K562 (cell line): ENCODE data around the gene MRPL55. TPM values are rescaled to one million over a fixed set of nuclear protein-coding genes. Genes with fewer than 3 reads are reported as not detected.

Experiments
- ATAC-seq: fragments of 200-7000 bp; cut with Tn5 transposase; 3 replicates; pipeline ENCODE4 v1.9.1; 2020; ENCODE audit warnings: moderate library complexity
- BruUV-seq: library from RNA; stranded (reverse); fragments of 400-500 nt; replicated peaks from 2 replicates; lab custom pipeline; 2021; lab: Mats Ljungman, UMichigan
- CTCF ChIA-PET: fragments of 300-600 bp; formaldehyde crosslinking; extraction: SDS; loops from one replicate; lab custom pipeline; 2021; ENCODE audit warnings: low intra/inter-chr PET ratio; lab: Yijun Ruan, JAX
- POLR2A ChIA-PET: fragments of 300-600, 350-650 bp; sonication (Branson Sonifier 250); formaldehyde crosslinking; extraction: SDS; loops from one replicate; lab custom pipeline; 2021; ENCODE audit warnings: antibody characterized with exemption, inconsistent platforms; lab: Yijun Ruan, JAX
- DNase-seq, 4 experiments: peaks; one replicate each; pipeline versions ENCODE4 v3.0.0 to v3.0.0-alpha.2; 2011 to 2018; ENCODE audit warnings: low spot score in 3 of 4, mixed read lengths in 3 of 4; ENCODE audit errors: extremely low read depth in 1 of 4
- FAIRE-seq: peaks from 2 replicates; lab custom pipeline; 2011; peaks lifted over from hg19 to GRCh38; lab: Jason Lieb, UNC
- H2AFZ ChIP-seq: 2 replicates; pipeline ENCODE4 v1.6.0; 2011; ENCODE audit warnings: low read depth, low read length, control low read depth, inconsistent platforms
- H3K27ac ChIP-seq: fragments of 200-600 bp; 3 replicates; pipeline ENCODE4 v1.8.0; 2011; ENCODE audit warnings: low read depth, mild to moderate bottlenecking, control low read depth, inconsistent platforms, low read length, moderate library complexity, mixed read lengths; ENCODE audit errors: extremely low read depth
- H3K27me3 ChIP-seq, 2 experiments: fragments of 300-600 bp in 1 of 2; 2 replicates in 1 of 2; 3 replicates in 1 of 2; pipeline versions ENCODE4 v1.6.0 to v1.8.0; 2011; ENCODE audit warnings: inconsistent platforms in 2 of 2, low read length in 2 of 2, mild to moderate bottlenecking in 1 of 2, mixed read lengths in 1 of 2, moderate library complexity in 1 of 2; ENCODE audit not compliant: control insufficient read depth in 2 of 2, insufficient read depth in 2 of 2
- H3K36me3 ChIP-seq: fragments of 300-600 bp; 3 replicates; pipeline ENCODE4 v1.8.0; 2011; ENCODE audit warnings: mild to moderate bottlenecking, low read length, inconsistent platforms; ENCODE audit not compliant: control insufficient read depth, insufficient read depth
- H3K4me1 ChIP-seq, 2 experiments: fragments of 200-600 bp in 1 of 2; replicated peaks in 1 of 2; 2 replicates in 1 of 2; 3 replicates in 1 of 2; pipeline versions ENCODE4 v1.5.1 to v1.8.0; 2011; ENCODE audit warnings: inconsistent platforms in 2 of 2, low read length in 2 of 2, mild to moderate bottlenecking in 1 of 2, mixed read lengths in 1 of 2, moderate library complexity in 1 of 2; ENCODE audit not compliant: control insufficient read depth in 2 of 2, insufficient read depth in 2 of 2
- H3K4me2 ChIP-seq: 2 replicates; pipeline ENCODE4 v1.6.1; 2011; ENCODE audit warnings: low read length, control low read depth, inconsistent platforms, mixed read lengths; ENCODE audit not compliant: insufficient read depth
- H3K4me3 ChIP-seq: fragments of 200-600 bp; sonication (generic), shearing (Covaris generic); 2 replicates; pipeline ENCODE4 v1.5.1; 2016; ENCODE audit warnings: control low read depth, inconsistent platforms
- H3K79me2 ChIP-seq: fragments of 200-600 bp; 3 replicates; pipeline ENCODE4 v1.8.0; 2011; ENCODE audit warnings: low read length, inconsistent platforms; ENCODE audit not compliant: control insufficient read depth, insufficient read depth
- H3K9ac ChIP-seq, 2 experiments: 2 replicates each; pipeline versions ENCODE4 v1.6.0 to v1.6.1; 2011; ENCODE audit warnings: low read depth in 2 of 2, low read length in 2 of 2, control low read depth in 1 of 2, inconsistent platforms in 1 of 2, mild to moderate bottlenecking in 1 of 2, mixed read lengths in 1 of 2; ENCODE audit not compliant: insufficient read depth in 1 of 2
- H3K9me1 ChIP-seq: one replicate; pipeline ENCODE4 v1.6.0; 2011; ENCODE audit warnings: inconsistent platforms, mild to moderate bottlenecking, low read length, moderate library complexity; ENCODE audit not compliant: control insufficient read depth, insufficient read depth
- H3K9me3 ChIP-seq: replicated peaks from 2 replicates; pipeline ENCODE4 v1.5.1; 2011; ENCODE audit warnings: low read depth, low read length, inconsistent platforms; ENCODE audit not compliant: control insufficient read depth, insufficient read depth
- H4K20me1 ChIP-seq: replicated peaks from 2 replicates; pipeline ENCODE4 v1.6.1; 2011; ENCODE audit warnings: low read length, inconsistent platforms, mixed read lengths; ENCODE audit not compliant: control insufficient read depth, insufficient read depth
- AFF4 ChIP-seq: sonication (generic); formaldehyde crosslinking; IDR thresholded peaks from 2 replicates; pipeline ENCODE4 v1.8.0; 2023; ENCODE audit warnings: mild to moderate bottlenecking, missing genetic modification reagents
- CBFA2T3 ChIP-seq: fragments of 450-650 bp; IDR thresholded peaks from 2 replicates; pipeline ENCODE4 v1.6.1; 2017
- CBX2 ChIP-seq: fragments of 200-600 bp; sonication (generic); IDR thresholded peaks from one replicate; pipeline ENCODE4 v1.6.1; 2012; ENCODE audit warnings: mild to moderate bottlenecking, low read length, inconsistent platforms; ENCODE audit not compliant: insufficient read depth, poor library complexity, severe bottlenecking
- CCNT2 ChIP-seq: IDR thresholded peaks from 2 replicates; pipeline ENCODE4 v1.6.1; 2011; ENCODE audit warnings: borderline replicate concordance, low read depth, mild to moderate bottlenecking, moderate library complexity, mixed read lengths, low read length; ENCODE audit not compliant: insufficient read length; ENCODE audit errors: extremely low read depth
- ELF2 ChIP-seq: fragments of 250-450 bp; sonication (Bioruptor Pico); IDR thresholded peaks from 2 replicates; pipeline ENCODE4 v1.5.0; 2021; ENCODE audit warnings: mild to moderate bottlenecking
- FOXJ2 ChIP-seq: fragments of 200-800 bp; sonication (Bioruptor generic); IDR thresholded peaks from 2 replicates; pipeline ENCODE4 v1.6.1; 2016; ENCODE audit warnings: missing genetic modification characterization, missing compliant biosample characterization
- JUND ChIP-seq, 2 experiments: IDR thresholded peaks; 2 replicates in 1 of 2; 3 replicates in 1 of 2; pipeline ENCODE4 v1.6.1; 2011; ENCODE audit warnings: borderline replicate concordance in 2 of 2, low read depth in 2 of 2, low read length in 2 of 2, improper control_type of control experiment in 1 of 2, missing biosample characterization in 1 of 2, missing genetic modification characterization in 1 of 2, missing genetic modification reagents in 1 of 2
- KDM4B ChIP-seq, 2 experiments: fragments of 450-650 bp in 1 of 2; sonication (generic) in 1 of 2; IDR thresholded peaks; 2 replicates each; pipeline ENCODE4 v1.6.1; 2016 to 2017; ENCODE audit warnings: borderline replicate concordance in 2 of 2, antibody characterized with exemption in 1 of 2, low read depth in 1 of 2, mild to moderate bottlenecking in 1 of 2
- MAFK ChIP-seq: IDR thresholded peaks from 2 replicates; pipeline ENCODE4 v1.6.1; 2011; ENCODE audit warnings: low read length, improper control_type of control experiment
- NBN ChIP-seq: fragments of 450-650 bp; IDR thresholded peaks from 2 replicates; pipeline ENCODE4 v1.6.1; 2016; ENCODE audit warnings: low read depth, mild to moderate bottlenecking
- POLR2AphosphoS5 ChIP-seq: IDR thresholded peaks from 2 replicates; pipeline ENCODE4 v1.6.1; 2011; ENCODE audit warnings: mild to moderate bottlenecking, low read depth, low read length, moderate library complexity; ENCODE audit not compliant: control insufficient read depth, insufficient read depth
- SMARCB1 ChIP-seq: IDR thresholded peaks from 2 replicates; pipeline ENCODE4 v1.6.1; 2011; ENCODE audit warnings: improper control_type of control experiment, low read depth; ENCODE audit not compliant: insufficient read length
- TCFL5 ChIP-seq: fragments of 250-450 bp; sonication (Bioruptor Pico); conservative IDR thresholded peaks from 2 replicates; pipeline ENCODE4 v1.6.1; 2021; ENCODE audit warnings: mild to moderate bottlenecking, moderate library complexity, matching md5 sums
- ZNF444 ChIP-seq: fragments of 250-450 bp; sonication (Bioruptor Pico); IDR thresholded peaks from 2 replicates; pipeline ENCODE4 v1.4.0; 2020; ENCODE audit warnings: mild to moderate bottlenecking, moderate library complexity
- WGBS: fragments of 100-300 bp; shearing (Covaris generic); methylation state at CpG from one replicate; pipeline ENCODE4 v1.1.6; 2016; ENCODE audit warnings: low coverage, mixed read lengths; ENCODE audit not compliant: insufficient coverage; ENCODE audit errors: missing lambda C conversion rate; 5-methylcytosine and 5-hydroxymethylcytosine counted together
- in situ Hi-C: fragments of 300-500 bp; cut with MboI; formaldehyde crosslinking; loops from 4 replicates; pipeline ENCODE4 v1.15.0; 2018; ENCODE audit warnings: inconsistent platforms, mixed read lengths
- intact Hi-C: fragments of 100-400 bp; cut with micrococcal nuclease; formaldehyde crosslinking; loops from 2 replicates; pipeline ENCODE4 v1.14.2; 2022
- polyA plus RNA-seq, 8 experiments: library from polyadenylated mRNA; depleted of rRNA in 4 of 8; stranded (reverse) in 5 of 8; unstranded in 3 of 8; fragments of >200 nt; fragmentation: Nextera tagmentation in 2 of 8; fragmentation: Illumina TruSeq in 1 of 8; extraction: Ambion mirVana in 2 of 8; extraction: Trizol in 1 of 8; gene quantifications; 2 replicates each; pipeline versions ENCODE4 v1.2.1 to v1.2.3, GENCODE V29; 2011 to 2014; ENCODE audit warnings: inconsistent platforms in 1 of 8, missing spikeins in 1 of 8
- total RNA-seq, 7 experiments: library from RNA; depleted of rRNA in 6 of 7; stranded (reverse); fragments of >200 nt in 6 of 7; fragmentation: Illumina TruSeq in 2 of 7; extraction: Trizol in 2 of 7; gene quantifications; 2 replicates each; pipeline versions ENCODE4 v1.2.1 to v1.2.3, GENCODE V29; 2011 to 2021; ENCODE audit warnings: low replicate concordance in 1 of 7

Gene MRPL55
- total and polyA plus RNA-seq, 9 of the 15 experiments (the other 6 are each of a cell fraction or from before 2014, with no cell fraction given) = 34.9 to 228 (median 81.0) TPM

GRCh38 chr1:228077565-228078330, 31.4 kb downstream of the MRPL55 start:
- TF ChIP-seq AFF4 (no peak), CBX2 (no peak), TCFL5 (CRISPR knock-in tag) (no peak), CBFA2T3 (no peak), JUND (IDR thresholded peaks at IDR 0.05; ENCODE audit: borderline replicate concordance, low read depth, low read length) (no peak), JUND (tag; IDR thresholded peaks at IDR 0.05; ENCODE audit: borderline replicate concordance, low read depth, low read length) (no peak), ELF2 (CRISPR knock-in tag) (no peak), CCNT2 (no peak), NBN (no peak), FOXJ2 (tag) (no peak), POLR2AphosphoS5 (no peak), ZNF444 (CRISPR knock-in tag) (no peak), MAFK (no peak), KDM4B (IDR thresholded peaks at IDR 0.05; ENCODE audit: borderline replicate concordance in 2 of 2, low read depth in 1 of 2) (no peak), SMARCB1 (no peak)
- FAIRE-seq (no peak), DNase-seq (no peak), ATAC-seq (no peak)
- H3K4me2 ChIP-seq = no peak overlapping the region
- in situ Hi-C loops = no loop called here
- H3K4me1 ChIP-seq = peaks cover 4 to 52% of the 10 kb centered on the region in 2 experiments; a peak in 3 of 5 replicates
- no peak overlapping the region for H3K27ac ChIP-seq
- no peaks in the 10 kb centered on the region for H3K9me3 ChIP-seq
- H3K79me2 ChIP-seq = peaks cover 22% of the 10 kb centered on the region
- POLR2A ChIA-PET = interaction anchor here (0.7 to 1.8 kb wide), 7 partner anchors 9 to 420 kb away, joined by 3 to 6 read pairs (median 3); no protein-coding TSS in a partner anchor
- peaks cover 38% of the 10 kb centered on the region for H4K20me1 ChIP-seq
- H3K36me3 ChIP-seq = no peaks in the 10 kb centered on the region; the same call in 2 of the 3 replicates
- intact Hi-C loops = loop anchor here (5.0 kb wide), 1 partner anchor 315 kb away; no protein-coding TSS in a partner anchor
- H3K9ac ChIP-seq = no peak overlapping the region; a peak in 1 of 4 replicates
- no peaks in the 10 kb centered on the region for H3K9me1 ChIP-seq
- H3K27me3 ChIP-seq = peaks cover 0 to 24% of the 10 kb centered on the region in 2 experiments; a peak in 3 of 5 replicates
- no peak overlapping the region for H3K4me3 ChIP-seq
- BruUV-seq = no TSS peak
- CTCF ChIA-PET = no interaction called here
- H2AFZ ChIP-seq = no peak overlapping the region
- 25% methylated on average over 10 of the region's 10 CpGs for WGBS
